ENCODE data around the gene FLCN.

DNA sequence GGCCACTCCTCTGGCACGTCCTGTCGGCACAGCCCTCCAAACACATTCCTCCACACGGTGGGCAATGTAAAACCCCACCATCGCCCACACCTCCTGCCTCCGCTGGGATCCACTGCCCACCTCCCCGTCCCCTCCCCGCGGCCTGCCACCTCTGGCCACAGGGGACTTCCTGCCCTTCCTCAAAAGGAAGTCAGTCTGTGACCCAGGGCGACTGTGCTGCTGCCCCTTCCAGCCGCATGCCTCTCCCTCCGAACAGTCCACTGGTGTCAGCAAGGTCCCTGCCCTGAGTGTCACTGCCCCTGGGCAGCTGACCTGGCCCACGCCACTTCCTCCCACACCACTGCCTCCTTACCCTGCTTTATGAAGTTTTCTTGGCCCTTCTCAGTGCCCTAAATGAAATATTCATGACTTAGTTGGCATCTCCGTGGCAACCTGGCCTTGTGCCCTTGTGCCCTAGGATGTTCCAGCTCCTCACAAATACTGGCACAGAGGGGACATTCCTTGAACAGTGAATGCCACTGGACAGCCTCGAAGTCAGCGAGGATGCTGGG, 32.9 kb downstream of the FLCN start:
- TF ChIP-seq GATA2 (IDR thresholded peaks at IDR 0.05; ENCODE audit: low read depth, low read length) (no peak), GATA3 (IDR thresholded peaks at IDR 0.05; ENCODE audit: low read depth, low read length) (no peak)
